HG03457 (cell line): ENCODE data around the gene S100A1.

Experiments used
- ATAC-seq: cut with Tn5 transposase; IDR thresholded peaks from one replicate; pipeline ENCODE4 v1.9.1; 2021; ENCODE audit warnings: moderate number of reproducible peaks; ENCODE audit not compliant: unreplicated experiment

S100A1 gene

DNA sequence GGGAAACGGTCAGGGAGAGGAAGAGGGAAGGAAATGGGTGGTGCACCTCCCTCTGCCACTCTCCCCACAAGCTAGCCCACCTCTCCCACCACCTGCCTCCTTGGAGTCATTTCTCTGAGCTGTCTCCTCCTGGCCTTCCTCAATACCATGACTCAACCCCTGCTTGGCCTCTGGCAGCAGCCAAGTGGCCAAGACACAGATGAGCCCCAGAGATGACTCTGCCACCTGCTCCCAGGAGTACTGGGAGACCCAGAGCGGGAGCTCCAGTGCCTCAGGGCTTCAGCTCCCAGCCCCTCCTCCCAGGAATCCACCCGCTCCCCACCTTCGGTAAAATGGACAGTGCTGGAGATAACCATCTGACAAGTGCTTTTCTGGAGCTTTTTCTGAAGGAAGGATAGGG is 17.9 kb upstream of the S100A1 start:
- ATAC-seq: no peak

DNA sequence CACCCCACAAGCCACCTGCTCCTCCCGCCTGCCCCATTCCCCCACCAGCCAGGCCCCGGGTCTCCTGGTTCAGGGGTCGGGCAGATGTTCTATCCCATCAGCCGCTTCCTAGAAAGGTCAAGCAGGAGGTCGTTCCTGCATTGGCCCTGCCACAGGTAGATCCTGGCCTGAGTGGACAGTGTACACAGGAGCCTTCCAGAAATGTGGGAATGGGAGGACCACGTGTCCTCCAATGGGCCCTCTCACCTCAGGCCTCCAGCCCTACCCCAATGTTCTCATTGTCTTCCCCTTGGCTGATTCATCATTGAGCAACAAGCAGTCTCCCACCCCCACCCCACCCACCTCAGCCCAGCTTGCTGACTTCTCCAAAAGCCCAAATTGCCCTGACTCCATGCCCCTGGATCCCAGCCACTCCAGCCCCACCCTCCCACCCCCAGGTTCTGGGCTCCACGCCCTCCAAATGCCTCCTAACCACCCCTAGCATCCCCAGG is 17.4 kb upstream of the S100A1 start:
- ATAC-seq: no peak

- no peak for ATAC-seq
These were observed 16.9 kb upstream of the S100A1 start for GRCh38 chr1:153611356-153611755.

GRCh38 chr1:153612111-153612754 is 16.0 kb upstream of the S100A1 start:
- no peak for ATAC-seq

- no peak for ATAC-seq
These were observed 15.4 kb upstream of the S100A1 start, which contains the start of gene S100A16 for GRCh38 chr1:153612755-153613331. TSS of gene S100A16 (minus strand) at chr1:153613137. CDS start at chr1:153608151, 4,986 bp downstream.

DNA sequence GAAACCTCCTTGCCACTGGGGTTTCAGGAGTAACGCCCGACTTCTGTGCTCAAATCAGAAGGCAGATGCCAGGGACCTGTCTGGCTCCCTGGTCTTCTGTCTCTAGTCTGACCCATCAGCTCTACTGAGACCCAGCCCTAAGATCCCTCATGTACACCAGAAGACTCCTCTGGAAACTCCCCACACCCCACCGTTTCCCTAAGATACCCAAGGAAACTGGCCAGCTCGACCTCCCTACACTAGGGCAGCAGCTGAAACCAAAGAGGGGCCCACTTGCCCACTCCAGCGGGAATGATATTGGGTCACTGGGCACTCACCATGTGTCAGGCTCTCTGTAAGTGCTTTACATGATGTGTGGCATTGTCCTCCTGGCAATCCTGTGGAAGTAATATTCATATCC is 14.8 kb upstream of the S100A1 start:
- ATAC-seq: no peak

DNA sequence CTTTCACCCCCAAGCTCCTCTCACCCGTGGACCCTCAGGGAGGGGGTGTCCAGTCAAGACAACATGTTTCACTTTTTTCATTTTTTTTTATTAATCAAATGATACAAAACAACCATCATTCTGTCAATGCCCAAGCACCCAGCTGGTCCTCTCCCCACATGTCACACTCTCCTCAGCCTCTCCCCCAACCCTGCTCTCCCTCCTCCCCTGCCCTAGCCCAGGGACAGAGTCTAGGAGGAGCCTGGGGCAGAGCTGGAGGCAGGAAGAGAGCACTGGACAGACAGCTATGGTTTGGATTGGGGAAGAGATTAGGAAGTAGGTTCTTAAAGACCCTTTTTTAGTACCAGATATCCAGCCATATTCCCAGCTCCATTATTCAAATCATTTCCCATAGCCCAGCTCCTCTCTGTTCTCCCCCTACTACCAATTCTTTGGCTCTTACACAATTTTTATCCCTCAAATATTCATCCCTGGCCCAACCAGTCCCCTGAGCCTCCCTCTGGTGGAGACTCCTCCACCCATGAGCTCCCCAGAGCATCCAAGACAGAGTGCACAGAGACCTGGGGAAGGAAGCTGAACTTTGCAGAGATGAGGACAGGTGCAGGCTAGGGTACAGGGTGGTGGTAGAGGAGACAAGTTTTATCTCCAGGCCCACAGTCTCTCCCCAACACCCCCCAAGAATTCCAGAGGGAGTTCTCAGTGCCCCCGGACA is 13.9 kb upstream of the S100A1 start:
- no peak for ATAC-seq

DNA sequence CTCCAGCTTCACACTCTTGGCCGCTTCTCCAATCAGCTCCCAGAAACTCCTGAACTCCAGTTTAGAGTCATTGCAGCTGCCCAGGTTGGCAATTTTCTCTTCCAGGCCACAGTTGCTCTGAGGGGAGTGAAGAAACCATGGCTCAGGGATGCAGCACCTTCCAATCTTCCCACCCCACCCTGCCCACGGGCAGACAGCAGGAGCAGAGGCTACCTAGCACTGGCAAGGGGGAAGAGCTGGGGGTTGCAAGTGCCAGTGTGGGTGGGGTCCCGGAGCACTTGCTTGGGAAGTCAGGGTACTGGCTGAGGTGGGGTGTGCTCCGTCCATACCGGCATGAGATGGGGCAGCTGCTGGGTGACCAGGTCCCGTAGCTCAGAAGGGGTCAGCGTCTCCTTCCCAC is 13.3 kb upstream of the S100A1 start:
- ATAC-seq: no peak

DNA sequence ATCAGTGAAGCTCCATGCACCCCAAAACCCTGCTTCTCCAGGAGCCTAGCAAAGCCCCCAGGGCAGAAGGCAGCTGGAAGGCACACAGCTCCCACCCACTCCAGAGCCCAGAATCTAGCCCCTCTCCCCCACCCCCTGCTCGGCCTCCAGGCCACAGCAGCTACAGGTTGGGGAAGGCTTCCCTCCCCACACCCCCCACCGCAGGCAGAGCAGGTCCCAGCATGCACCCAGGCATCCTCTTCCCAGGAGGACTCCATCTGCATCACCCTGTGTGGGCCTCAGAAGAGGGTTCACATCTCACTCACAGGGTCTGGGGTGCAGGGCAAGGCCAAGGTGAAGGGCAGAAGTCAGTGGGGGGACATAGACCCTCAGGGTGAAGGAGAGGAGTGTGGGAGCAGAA is 12.8 kb upstream of the S100A1 start:
- ATAC-seq: no peak

DNA sequence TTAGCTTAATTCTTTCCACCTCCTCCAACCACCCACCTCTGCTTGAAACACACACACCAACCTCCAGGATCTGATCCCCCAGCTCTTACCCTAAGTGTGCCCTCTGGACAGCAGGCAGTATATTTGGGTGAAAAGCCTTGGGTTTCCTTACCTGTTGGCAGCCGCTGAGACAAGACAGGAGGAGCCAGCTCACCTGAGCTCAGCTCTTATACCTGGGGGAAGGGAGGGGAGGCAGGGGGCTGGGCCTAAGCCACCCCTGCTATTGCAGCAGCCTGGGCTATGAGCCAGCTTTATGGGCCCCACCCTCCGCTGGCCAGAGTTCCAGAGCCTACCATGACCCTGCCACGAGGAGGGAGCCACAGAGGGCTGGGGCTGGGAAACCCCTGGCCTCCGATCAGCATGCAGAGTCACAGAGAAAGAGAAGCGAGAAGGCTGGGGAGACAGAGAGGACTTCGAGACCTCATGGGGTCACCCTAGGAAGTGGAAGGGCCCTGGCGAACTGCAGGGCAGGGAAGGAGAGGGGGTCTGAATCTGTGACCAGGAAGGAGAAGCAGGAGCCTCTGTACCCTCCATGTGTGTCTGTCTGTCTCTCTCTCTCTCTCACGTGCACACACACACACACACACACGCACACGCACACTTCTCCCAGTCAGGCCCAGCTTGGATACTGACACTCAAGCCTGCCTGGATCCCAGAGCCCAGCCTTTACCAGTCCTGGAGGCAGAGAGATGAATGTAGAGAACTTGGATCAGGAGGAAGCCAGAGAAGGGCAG is 11.9 kb upstream of the S100A1 start, which contains the start of gene S100A14:
S100A14 (minus strand) TSS at position 182 of the 773 bp plus-strand sequence. CDS start 467 bp downstream, outside the sequence.
- ATAC-seq: no peak

DNA sequence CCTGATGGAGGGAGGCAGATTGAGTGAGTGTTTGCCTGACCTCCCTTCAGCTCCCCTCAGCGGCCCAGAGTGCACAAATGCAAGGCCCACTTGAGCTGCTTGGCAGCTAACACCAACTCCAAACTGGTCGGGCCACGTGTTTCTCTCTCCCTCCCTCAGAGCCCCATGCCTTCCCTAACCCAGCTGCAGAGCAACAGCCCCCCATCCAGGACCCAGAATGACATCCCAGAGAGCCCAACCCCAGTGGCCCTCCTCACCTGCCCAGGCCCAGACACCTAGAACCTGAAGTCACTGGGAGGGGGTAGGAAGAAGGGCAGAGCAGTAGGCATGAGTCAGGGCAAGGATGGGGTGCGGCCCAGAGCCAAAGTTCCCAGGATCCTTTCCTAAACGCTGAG is 11.3 kb upstream of the S100A1 start:
- no peak for ATAC-seq

- ATAC-seq: no peak
These were observed 10.6 kb upstream of the S100A1 start for GRCh38 chr1:153617663-153618062.

GRCh38 chr1:153619171-153619570 is 9.1 kb upstream of the S100A1 start:
- ATAC-seq: no peak

GRCh38 chr1:153623101-153623500 is 5.1 kb upstream of the S100A1 start:
- no peak for ATAC-seq

DNA sequence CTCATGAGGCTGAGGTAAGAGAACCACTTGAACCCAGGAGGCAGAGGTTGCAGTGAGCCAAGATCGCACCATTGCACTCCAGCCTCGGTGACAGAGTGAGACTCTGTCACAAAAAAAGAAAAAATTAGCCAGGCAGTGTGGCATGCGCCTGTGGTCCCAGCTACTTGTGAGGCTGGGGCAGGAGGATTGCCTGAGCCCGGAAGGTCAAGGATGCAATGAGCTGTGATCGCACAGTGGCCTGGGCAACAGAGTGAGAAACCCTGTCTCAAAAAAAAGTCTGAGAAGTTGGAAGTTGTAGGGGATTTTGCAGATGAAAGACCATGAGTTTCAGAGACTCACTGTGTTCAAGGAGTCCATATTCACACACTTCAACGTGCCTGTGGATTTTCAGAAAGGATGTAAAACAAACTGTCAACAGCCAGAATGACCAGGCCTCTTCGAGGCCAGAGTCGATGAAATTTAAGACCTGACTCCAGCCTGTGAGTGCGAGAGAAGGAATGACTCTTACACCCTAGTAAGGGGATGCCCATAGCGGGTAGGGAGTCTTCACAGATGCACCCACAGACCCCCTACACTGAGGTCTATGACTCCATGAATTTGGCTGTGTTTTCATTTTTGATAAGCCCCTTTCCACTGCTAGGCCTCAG is 3.1 kb upstream of the S100A1 start:
- ATAC-seq: no peak

DNA sequence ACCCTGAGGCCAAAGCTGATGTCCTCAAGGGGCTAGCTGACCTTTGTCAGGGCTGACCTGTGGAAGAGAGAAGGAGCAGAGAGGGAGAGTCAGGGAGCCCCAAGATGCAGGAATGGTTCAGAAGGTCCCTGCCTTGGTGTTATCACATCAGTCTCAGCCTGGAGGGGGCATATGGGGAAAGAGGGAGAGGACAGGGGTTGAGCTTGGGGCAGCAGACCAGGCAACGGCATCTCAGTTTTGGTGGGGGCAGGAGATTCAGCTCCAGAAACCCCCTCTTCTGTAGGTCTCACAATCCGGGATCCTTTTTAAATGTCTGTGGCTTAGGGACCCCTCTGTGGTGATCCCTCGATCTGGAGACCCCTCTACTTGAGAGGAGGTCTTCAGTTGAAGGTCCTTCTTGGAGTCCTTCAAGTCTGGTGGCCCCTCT is 1.7 kb upstream of the S100A1 start:
- ATAC-seq: no peak

DNA sequence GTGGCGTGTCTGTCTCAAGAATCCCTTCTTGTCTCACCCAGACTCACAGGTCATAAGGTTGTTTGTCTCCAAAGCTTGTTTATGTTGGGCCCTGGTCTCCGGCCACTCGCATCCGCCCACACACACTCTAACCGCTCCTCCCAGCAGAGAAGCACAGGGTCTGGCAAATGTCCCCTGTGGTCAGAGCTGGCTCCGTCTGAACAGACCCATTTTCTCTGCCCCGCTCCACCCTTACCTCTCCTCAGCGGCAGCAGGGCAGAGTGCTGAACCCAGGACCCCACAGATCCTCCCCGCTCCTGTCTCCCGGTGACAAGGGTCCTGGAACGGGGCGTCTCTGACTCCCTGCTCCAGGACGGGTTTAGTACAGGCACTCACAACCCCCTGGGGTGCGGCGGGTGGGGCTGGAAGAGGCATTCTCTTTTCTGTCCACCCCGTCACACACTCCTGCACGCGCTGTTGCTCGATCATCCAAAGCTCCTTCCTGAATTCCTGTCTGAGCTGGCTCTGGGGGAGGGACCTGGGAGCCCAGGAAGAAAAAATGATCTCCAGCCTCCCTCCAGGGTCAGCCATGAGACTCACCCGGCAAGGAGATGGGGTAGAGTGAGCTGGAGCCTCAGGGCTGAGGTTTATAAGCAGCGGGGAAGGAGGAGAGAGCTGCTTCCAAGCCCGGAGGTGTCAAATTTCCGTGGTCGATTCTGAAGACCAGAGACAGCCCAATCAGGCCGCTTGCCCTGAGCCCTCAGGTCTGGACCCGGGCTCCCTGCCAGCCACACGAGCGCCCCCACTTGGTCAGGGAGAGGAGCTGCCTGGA is 1.1 kb upstream of the S100A1 start, which contains the start of gene S100A13:
S100A13 (minus strand) TSS at position 602 of the 811 bp plus-strand sequence. CDS start 1,033 bp downstream, outside the sequence.
- no peak for ATAC-seq

- ATAC-seq: no peak
These were observed 556 bp downstream of the S100A1 start for GRCh38 chr1:153628638-153629342.

- no peak for ATAC-seq
These were observed 1.1 kb downstream of the S100A1 start for GRCh38 chr1:153629343-153629665.
